ENCODE data around the gene TMEM109. TPM values are rescaled to one million over a fixed set of nuclear protein-coding genes. Genes with fewer than 3 reads are reported as not detected.

TMEM109 gene
- total and polyA plus RNA-seq, 2 of the 8 experiments (the other 6 are each of a cell fraction or from before 2014, with no cell fraction given) = 27.3 to 30.3 TPM

GRCh38 chr11:60899046-60899936 lies 14.7 kb upstream of the TMEM109 start:
- Histone ChIP-seq H3K9ac (replicated peaks in 1 of 4; ENCODE audit: extremely low read depth in 1 of 4, low read depth in 3 of 4, low read length in 3 of 4) (no peak overlapping the region), H3K27me3 (replicated peaks in 1 of 4; ENCODE audit: control insufficient read depth in 3 of 4, extremely low read depth in 1 of 4, insufficient read depth in 3 of 4, low read length in 3 of 4) (no peaks in the 10 kb centered on the region), H3K23ac (ENCODE audit: insufficient read length) (no peak overlapping the region), H2AK5ac (ENCODE audit: low read depth, low read length) (no peak overlapping the region), H3K9me3 (ENCODE audit: insufficient read depth in 2 of 2, low read depth in 1 of 2, low read length in 1 of 2) (no peaks in the 10 kb centered on the region), H3K27ac (ENCODE audit: low read depth, low read length) (0 out of 2 replicates have a peak overlapping the region, but pooled peaks have one; percentile 42), H2BK120ac (replicated peaks; ENCODE audit: low read depth, low read length) (no peak overlapping the region), H3K79me1 (ENCODE audit: low read depth, low read length) (peaks cover 9% of the 10 kb centered on the region), H3K79me2 (ENCODE audit: control insufficient read depth in 1 of 2, insufficient read depth in 2 of 2, low read length in 2 of 2) (peaks cover 6 to 23% of the 10 kb centered on the region in 2 experiments; a peak in 3 of 4 replicates), H3K4me1 (replicated peaks in 1 of 4; ENCODE audit: control insufficient read depth in 3 of 4, insufficient read depth in 4 of 4, low read length in 3 of 4) (peaks cover 0 to under 1% (median 0%) of the 10 kb centered on the region in 4 experiments; a peak in 1 of 7 replicates), H2BK5ac (ENCODE audit: low read depth, low read length) (no peak overlapping the region), H3K36me3 (ENCODE audit: control insufficient read depth in 2 of 4, insufficient read depth in 4 of 4, low read length in 3 of 4) (peaks cover 37 to 88% (median 78%) of the 10 kb centered on the region in 4 experiments), H4K8ac (ENCODE audit: extremely low read depth, insufficient read depth, low read length) (no peak overlapping the region; the same call in 1 of the 2 replicates), H2BK12ac (ENCODE audit: low read depth, low read length) (no peak overlapping the region), H2BK15ac (ENCODE audit: low read length) (no peak overlapping the region), H3K14ac (ENCODE audit: insufficient read length) (no peak overlapping the region), H2AFZ (ENCODE audit: low read length) (no peak overlapping the region), H3K56ac (replicated peaks; ENCODE audit: insufficient read length, low read depth, low read length) (no peak overlapping the region), H3K18ac (ENCODE audit: extremely low read depth, low read length) (no peak overlapping the region), H4K91ac (replicated peaks; ENCODE audit: insufficient read length, low read length) (no peak overlapping the region), H4K5ac (ENCODE audit: insufficient read length, low read depth, low read length) (no peak overlapping the region), H2BK20ac (ENCODE audit: low read length) (no peak overlapping the region), H3K4ac (replicated peaks; ENCODE audit: insufficient read length, low read depth, low read length) (no peak overlapping the region), H3K4me2 (ENCODE audit: insufficient read depth in 1 of 2, low read depth in 2 of 2, low read length in 2 of 2) (no peak overlapping the region), H3K4me3 (ENCODE audit: extremely low read depth in 1 of 4, insufficient read depth in 2 of 4, low read depth in 3 of 4, low read length in 4 of 4) (no peak overlapping the region), H4K20me1 (replicated peaks in 1 of 2; ENCODE audit: control insufficient read depth in 1 of 2, insufficient read depth in 2 of 2, low read length in 2 of 2) (peaks cover 8 to 25% of the 10 kb centered on the region in 2 experiments), H3K23me2 (ENCODE audit: low read depth, low read length) (no peaks in the 10 kb centered on the region)
- POLR2A ChIA-PET (ENCODE audit: partially characterized antibody) = interaction anchor here (1.5 to 2.3 kb wide), 4 partner anchors 9 to 48 kb away, joined by 3 to 9 read pairs (median 6); no protein-coding TSS in a partner anchor
- FAIRE-seq (no peak), DNase-seq (ENCODE audit: low read depth in 1 of 2, low spot score in 2 of 2) (peak in 1 of 2 experiments; percentile 57)
- CTCF ChIA-PET (ENCODE audit: partially characterized antibody) = interaction anchor here (0.6 to 23.0 kb wide), 43 partner anchors 8 to 1277 kb away, joined by 3 to 522 read pairs (median 4); partner anchors contain the start of genes PTGDR2, TMEM109 and ZP1
- 65% methylated on average over 12 of the region's 12 CpGs; no CpG with 5 or more reads in 1 of the 2 experiments for WGBS, 2 experiments (ENCODE audit: extremely low coverage in 1 of 2, insufficient coverage in 1 of 2, insufficient read length in 1 of 2, insufficient replicate concordance in 2 of 2, low coverage in 1 of 2, low lambda C conversion rate in 2 of 2, missing lambda C conversion rate in 1 of 2)
